MV-4-11 (cell line): ENCODE measurements around the gene EML4.

Experiments used
- DNase-seq: peaks from one replicate; lab custom pipeline; 2025; lab: John Stamatoyannopoulos, UW

The EML4 gene

GRCh38 chr2:42196403-42197267 is 27.5 kb downstream of the EML4 start:
- peak; percentile 92 for DNase-seq

GRCh38 chr2:42197792-42198191 is 28.6 kb downstream of the EML4 start:
- no peak for DNase-seq

DNA sequence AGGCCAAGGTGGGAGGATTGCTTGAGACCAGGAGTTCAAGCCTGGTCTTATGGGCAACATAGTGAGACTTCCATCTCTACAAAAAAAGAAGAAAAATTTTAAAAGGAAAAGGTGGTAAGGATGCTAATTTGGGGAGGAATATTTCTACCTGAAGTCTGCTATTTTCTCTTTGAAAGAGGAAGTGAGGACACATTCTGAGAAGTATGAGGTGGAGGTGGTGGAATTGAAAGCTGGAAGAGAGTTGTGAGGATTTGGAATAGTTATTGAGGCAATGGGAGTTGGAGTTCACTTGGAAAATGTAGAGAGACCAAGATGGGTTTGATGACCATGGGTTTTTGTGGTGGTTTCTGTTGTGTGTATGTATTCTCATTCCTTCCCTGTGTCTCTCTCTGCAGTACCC is 29.3 kb downstream of the EML4 start:
- DNase-seq, result no peak

- no peak for DNase-seq
These were observed 29.8 kb downstream of the EML4 start for GRCh38 chr2:42199002-42199401.

DNA sequence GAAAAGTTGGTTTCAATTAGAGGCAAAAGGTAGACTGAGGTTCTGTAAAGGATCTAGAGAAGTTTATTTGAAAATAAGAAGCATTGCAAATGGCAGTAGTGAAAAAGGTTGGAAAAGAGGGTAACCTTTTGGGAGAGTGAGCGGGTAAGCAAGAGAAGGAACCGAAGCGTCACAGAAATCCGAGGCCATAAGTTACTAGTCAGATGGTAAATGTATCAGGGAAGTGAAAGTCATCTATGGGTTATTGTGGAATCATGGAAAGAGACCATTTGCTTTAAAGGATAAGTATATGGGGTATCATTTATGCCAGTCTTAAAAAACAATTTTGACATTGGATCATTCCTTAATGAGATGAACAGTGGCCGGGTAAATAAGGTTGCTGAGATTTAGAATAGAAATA is 30.5 kb downstream of the EML4 start:
- DNase-seq, result peak; percentile 49

GRCh38 chr2:42200926-42201855 is 32.0 kb downstream of the EML4 start:
- no peak for DNase-seq

- no peak for DNase-seq
These were observed 33.5 kb downstream of the EML4 start for GRCh38 chr2:42202634-42203008.

- no peak for DNase-seq
These were observed 34.6 kb downstream of the EML4 start for GRCh38 chr2:42203792-42204191.

- DNase-seq, result no peak
These were observed 36.2 kb downstream of the EML4 start for GRCh38 chr2:42205337-42205736.

DNA sequence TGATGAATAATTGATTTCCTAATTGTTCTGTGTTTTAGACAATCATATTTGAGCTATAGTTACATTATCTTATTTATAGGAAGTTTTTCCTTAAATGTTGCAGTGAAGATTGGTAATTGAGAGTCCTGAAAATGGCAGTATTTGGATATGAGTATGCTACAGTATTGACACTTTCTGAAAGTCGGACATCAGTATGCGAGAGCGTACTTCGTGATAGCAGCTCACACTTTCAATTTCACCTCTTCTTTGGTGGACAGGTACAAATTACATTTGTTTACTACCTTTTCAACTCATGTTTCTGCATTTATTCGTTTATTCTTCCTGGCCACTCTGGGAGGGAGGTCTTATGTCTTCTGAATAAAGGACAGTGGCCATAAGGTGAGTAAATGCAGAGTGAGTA is 38.7 kb downstream of the EML4 start:
- no peak for DNase-seq

- DNase-seq, result no peak
These were observed 41.0 kb downstream of the EML4 start for GRCh38 chr2:42210203-42210602.

DNA sequence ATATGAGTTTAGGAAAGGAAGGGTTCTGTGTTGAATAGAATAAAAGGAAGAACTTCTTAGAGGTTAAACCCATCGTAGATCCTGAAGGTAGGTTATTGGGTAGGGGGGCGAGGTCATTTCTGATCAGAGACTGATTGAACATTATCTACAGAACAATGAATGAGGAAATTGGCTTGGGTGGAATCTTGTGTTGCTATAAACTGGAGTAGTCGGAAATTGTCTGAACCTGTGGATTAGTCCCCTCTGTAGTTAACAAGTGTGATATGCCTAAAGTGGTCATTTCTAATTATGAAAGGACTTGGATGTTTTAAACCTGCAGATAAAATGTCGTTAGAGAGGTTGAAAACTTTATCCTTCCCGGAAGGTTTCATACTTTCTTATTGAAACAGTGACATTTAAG is 42.1 kb downstream of the EML4 start:
- no peak for DNase-seq

- peak; percentile 39 for DNase-seq
These were observed 45.5 kb downstream of the EML4 start for GRCh38 chr2:42214669-42215068.

DNA sequence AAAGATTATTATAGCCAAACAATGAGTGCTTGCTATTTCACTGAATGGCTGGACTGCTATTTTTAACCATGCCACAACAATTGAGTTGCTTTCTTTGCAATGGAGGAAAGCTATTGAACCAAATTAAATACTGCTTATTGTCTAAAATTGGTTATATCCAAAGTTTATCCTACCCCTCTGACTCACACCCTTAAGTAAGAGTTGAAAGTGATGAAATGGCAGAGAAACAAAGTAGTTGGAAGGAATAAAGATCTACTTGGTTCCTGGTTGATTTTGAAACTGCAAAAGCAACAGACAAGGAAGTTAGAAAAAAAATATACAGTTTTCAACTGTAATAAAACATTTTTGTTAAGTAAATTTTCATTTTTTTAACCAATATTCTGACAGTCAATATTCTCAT is 47.5 kb downstream of the EML4 start:
- DNase-seq, result peak; percentile 84

- DNase-seq, result no peak
These were observed 48.2 kb downstream of the EML4 start for GRCh38 chr2:42217307-42217706.

GRCh38 chr2:42217914-42218313 is 48.8 kb downstream of the EML4 start:
- no peak for DNase-seq

DNA sequence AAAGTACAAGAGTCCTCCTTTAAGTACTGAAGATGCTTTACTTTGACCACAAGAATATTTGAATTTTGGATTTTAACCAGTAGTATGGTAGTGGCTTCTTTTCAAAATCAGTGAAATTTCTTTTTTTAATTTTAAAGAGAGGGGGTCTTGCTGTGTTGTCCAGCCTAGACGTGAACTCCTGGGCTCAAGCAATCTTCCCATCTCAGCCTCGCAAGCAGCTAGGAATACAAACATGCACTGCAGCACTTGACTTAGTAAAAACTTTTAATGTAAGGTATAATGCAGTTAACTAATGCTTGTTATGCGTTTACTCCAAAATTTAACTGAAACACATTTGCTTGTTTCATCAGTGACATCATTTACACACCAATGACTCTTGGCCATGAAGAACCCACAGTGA is 49.6 kb downstream of the EML4 start:
- DNase-seq, result no peak

GRCh38 chr2:42219160-42219559 is 50.0 kb downstream of the EML4 start:
- DNase-seq, result no peak

DNA sequence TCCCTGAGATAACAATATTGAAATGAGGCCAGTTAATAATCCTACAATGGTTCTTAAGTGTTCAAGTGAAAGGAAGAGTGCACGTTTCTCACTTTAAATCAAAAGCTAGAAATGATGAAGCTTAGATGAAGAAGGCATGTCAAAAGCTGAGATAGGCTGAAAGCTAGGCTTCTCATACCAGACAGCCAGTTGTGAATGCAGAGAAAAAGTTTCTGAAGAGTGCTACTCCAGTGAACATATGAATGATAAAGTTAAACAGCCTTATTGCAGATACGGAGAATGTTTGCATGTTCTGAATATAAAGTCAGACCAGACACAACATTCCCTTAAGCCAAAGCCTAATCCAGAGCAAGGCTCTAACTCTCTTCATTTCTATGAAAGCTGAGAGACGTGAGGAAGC is 51.4 kb downstream of the EML4 start:
- DNase-seq, result no peak

- DNase-seq, result no peak
These were observed 54.1 kb downstream of the EML4 start for GRCh38 chr2:42223067-42223854.

DNA sequence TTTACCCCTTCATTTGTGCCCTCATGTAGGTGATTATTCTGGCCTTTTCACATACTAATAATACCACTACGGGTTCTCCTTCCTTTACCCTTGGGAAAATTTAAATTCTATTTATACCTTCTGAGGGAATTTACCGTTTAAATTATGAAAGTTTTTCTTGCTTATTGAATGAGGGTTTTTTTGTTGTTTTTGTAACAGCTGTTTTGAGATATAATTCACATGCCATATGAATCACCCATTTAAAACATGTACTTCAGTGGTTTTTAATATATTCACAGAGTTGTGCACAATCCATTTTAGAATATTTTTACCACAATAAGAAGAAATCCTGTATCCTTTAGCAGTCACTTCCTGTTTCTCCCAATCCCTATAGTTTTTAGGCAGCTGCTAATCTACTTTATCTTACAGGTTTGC is 54.7 kb downstream of the EML4 start:
- DNase-seq, result peak; percentile 8

DNA sequence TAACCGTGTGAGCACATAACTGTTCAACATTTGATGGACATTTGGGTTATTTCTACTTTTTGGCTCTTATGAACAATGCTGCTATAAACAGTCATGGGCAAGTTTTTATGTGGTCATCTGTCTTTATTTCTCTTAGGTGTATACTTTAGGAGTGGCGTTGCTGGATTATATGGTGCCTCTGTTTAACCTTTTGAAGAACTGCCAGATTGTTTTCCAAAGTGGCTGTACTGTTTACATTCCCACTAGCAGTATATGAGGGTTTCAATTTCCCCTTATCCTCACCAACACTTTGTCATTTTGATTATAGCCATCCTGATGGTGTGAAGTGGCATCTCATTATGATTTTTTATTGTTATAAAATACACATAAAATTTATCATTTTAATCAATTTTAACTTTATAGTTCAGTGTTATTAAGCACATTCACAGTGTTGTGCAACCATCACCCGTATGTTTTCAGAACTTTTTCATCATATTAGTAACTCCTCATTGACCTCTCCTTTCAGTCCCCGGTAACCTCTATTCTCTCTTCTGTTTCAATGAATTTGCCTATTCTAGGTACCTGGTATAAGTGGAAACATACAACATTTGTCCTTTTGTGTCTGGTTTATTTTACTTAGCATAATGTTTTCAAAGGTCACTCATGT is 55.4 kb downstream of the EML4 start:
- no peak for DNase-seq
